ENCODE data around the gene GPI.
"Not testable (repeated sequence)": the region's sequence is repeated elsewhere in the genome, so short reads cannot be mapped to it uniquely, and the experiment has no call there.

Gene GPI

GRCh38 chr19:34368338-34368737, 3.3 kb downstream of the GPI start:
- ChIA-PET POLR2A (no interaction called here), CTCF (no interaction called here)

GRCh38 chr19:34369166-34369565, 4.2 kb downstream of the GPI start:
- DNase-seq (ENCODE audit: extremely low spot score); CTCF ChIA-PET; POLR2A ChIA-PET: not testable (repeated sequence)

More at GRCh38 chr19:34368338-34368737, 3.3 kb downstream of the GPI start:
- TF ChIP-seq L3MBTL2 (conservative IDR thresholded peaks at IDR 0.05) (no peak), FOXA1 (IDR thresholded peaks at IDR 0.05) (no peak), SP1 (IDR thresholded peaks at IDR 0.05) (no peak), FOXK2 (IDR thresholded peaks at IDR 0.05) (no peak), PKNOX1 (IDR thresholded peaks at IDR 0.05) (no peak), TARDBP (IDR thresholded peaks at IDR 0.05) (no peak), ARNT (IDR thresholded peaks at IDR 0.05) (no peak), LEF1 (IDR thresholded peaks at IDR 0.05; ENCODE audit: borderline replicate concordance) (no peak), ELF4 (IDR thresholded peaks at IDR 0.05) (no peak), HDGF (IDR thresholded peaks at IDR 0.05; ENCODE audit: borderline replicate concordance) (no peak), NFRKB (IDR thresholded peaks at IDR 0.05) (no peak), FOXM1 (IDR thresholded peaks at IDR 0.05; ENCODE audit: borderline replicate concordance) (no peak), BHLHE40 (IDR thresholded peaks at IDR 0.05; ENCODE audit: borderline replicate concordance) (no peak), SUZ12 (IDR thresholded peaks at IDR 0.05) (no peak)
- no peak for DNase-seq (ENCODE audit: extremely low spot score)

GRCh38 chr19:34370117-34370516, 5.1 kb downstream of the GPI start:
- ChIA-PET CTCF (no interaction called here), POLR2A (interaction anchor here (1.4 kb wide), 1 partner anchor 11 kb away, joined by 3 read pairs; no protein-coding TSS in a partner anchor)
- DNase-seq (ENCODE audit: extremely low spot score) = no peak

GRCh38 chr19:34370983-34371382, 6.0 kb downstream of the GPI start:
- TF ChIP-seq PKNOX1 (IDR thresholded peaks at IDR 0.05) = no peak
- TF ChIP-seq TARDBP (IDR thresholded peaks at IDR 0.05) = no peak
- TF ChIP-seq SP1 (IDR thresholded peaks at IDR 0.05) = no peak
- no peak for TF ChIP-seq ARNT (IDR thresholded peaks at IDR 0.05)
- TF ChIP-seq SUZ12 (IDR thresholded peaks at IDR 0.05) = no peak
- TF ChIP-seq HDGF (IDR thresholded peaks at IDR 0.05; ENCODE audit: borderline replicate concordance) = no peak
- TF ChIP-seq FOXA1 (IDR thresholded peaks at IDR 0.05) = no peak
- no peak for DNase-seq (ENCODE audit: extremely low spot score)
- ChIA-PET CTCF (no interaction called here), POLR2A (interaction anchor here (1.0 kb wide), 1 partner anchor 12 kb away, joined by 4 read pairs; no protein-coding TSS in a partner anchor)

More at GRCh38 chr19:34370117-34370516, 5.1 kb downstream of the GPI start:
- TF ChIP-seq LEF1 (IDR thresholded peaks at IDR 0.05; ENCODE audit: borderline replicate concordance) (no peak), ARNT (IDR thresholded peaks at IDR 0.05) (no peak), CTBP1 (IDR thresholded peaks at IDR 0.05; ENCODE audit: borderline replicate concordance) (no peak), ELF4 (IDR thresholded peaks at IDR 0.05) (no peak), PKNOX1 (IDR thresholded peaks at IDR 0.05) (no peak), FOXM1 (IDR thresholded peaks at IDR 0.05; ENCODE audit: borderline replicate concordance) (no peak), L3MBTL2 (conservative IDR thresholded peaks at IDR 0.05) (no peak), FOXA1 (IDR thresholded peaks at IDR 0.05) (no peak), FOXK2 (IDR thresholded peaks at IDR 0.05) (no peak), SUZ12 (IDR thresholded peaks at IDR 0.05) (no peak), NFRKB (IDR thresholded peaks at IDR 0.05) (no peak), ZNF384 (IDR thresholded peaks at IDR 0.05) (no peak), HDGF (IDR thresholded peaks at IDR 0.05; ENCODE audit: borderline replicate concordance) (no peak), BHLHE40 (IDR thresholded peaks at IDR 0.05; ENCODE audit: borderline replicate concordance) (no peak), TARDBP (IDR thresholded peaks at IDR 0.05) (no peak), SP1 (IDR thresholded peaks at IDR 0.05) (no peak)

- POLR2A ChIA-PET = interaction anchor here (1.6 kb wide), 1 partner anchor 9 kb away, joined by 5 read pairs; the partner anchor contains the start of gene GPI
- CTCF ChIA-PET = no interaction called here
- no peak for TF ChIP-seq FOXM1 (IDR thresholded peaks at IDR 0.05; ENCODE audit: borderline replicate concordance)
- no peak for TF ChIP-seq ELF4 (IDR thresholded peaks at IDR 0.05)
- TF ChIP-seq BHLHE40 (IDR thresholded peaks at IDR 0.05; ENCODE audit: borderline replicate concordance) = no peak
- no peak for TF ChIP-seq ZNF384 (IDR thresholded peaks at IDR 0.05)
- no peak for TF ChIP-seq TARDBP (IDR thresholded peaks at IDR 0.05)
- no peak for TF ChIP-seq L3MBTL2 (conservative IDR thresholded peaks at IDR 0.05)
- TF ChIP-seq ARNT (IDR thresholded peaks at IDR 0.05) = no peak
- no peak for TF ChIP-seq PKNOX1 (IDR thresholded peaks at IDR 0.05)
- TF ChIP-seq CTBP1 (IDR thresholded peaks at IDR 0.05; ENCODE audit: borderline replicate concordance) = no peak
- TF ChIP-seq NFRKB (IDR thresholded peaks at IDR 0.05) = no peak
- TF ChIP-seq FOXA1 (IDR thresholded peaks at IDR 0.05) = no peak
- no peak for TF ChIP-seq FOXK2 (IDR thresholded peaks at IDR 0.05)
- no peak for TF ChIP-seq SP1 (IDR thresholded peaks at IDR 0.05)
- DNase-seq (ENCODE audit: extremely low spot score) = no peak
Measured at GRCh38 chr19:34373601-34374288, 8.7 kb downstream of the GPI start.

- TF ChIP-seq TARDBP (IDR thresholded peaks at IDR 0.05) = no peak
- no peak for TF ChIP-seq HDGF (IDR thresholded peaks at IDR 0.05; ENCODE audit: borderline replicate concordance)
- no peak for TF ChIP-seq PKNOX1 (IDR thresholded peaks at IDR 0.05)
- TF ChIP-seq L3MBTL2 (conservative IDR thresholded peaks at IDR 0.05) = no peak
- no peak for TF ChIP-seq CTBP1 (IDR thresholded peaks at IDR 0.05; ENCODE audit: borderline replicate concordance)
- no peak for TF ChIP-seq FOXA1 (IDR thresholded peaks at IDR 0.05)
- no peak for TF ChIP-seq LEF1 (IDR thresholded peaks at IDR 0.05; ENCODE audit: borderline replicate concordance)
- no peak for TF ChIP-seq BHLHE40 (IDR thresholded peaks at IDR 0.05; ENCODE audit: borderline replicate concordance)
- no peak for TF ChIP-seq SUZ12 (IDR thresholded peaks at IDR 0.05)
- CTCF ChIA-PET = no interaction called here
- POLR2A ChIA-PET = no interaction called here
- DNase-seq (ENCODE audit: extremely low spot score) = no peak
Measured at GRCh38 chr19:34375598-34375997, 10.6 kb downstream of the GPI start.
